HEK293T (cell line): ENCODE data around the gene CWC25.
"Not testable (repeated sequence)": the region's sequence is repeated elsewhere in the genome, so short reads cannot be mapped to it uniquely, and the experiment has no call there.

Experiments
- CTCF ChIA-PET: fragments of 350-600 bp; formaldehyde crosslinking; extraction: SDS; loops from one replicate; lab custom pipeline; 2021; ENCODE audit warnings: antibody characterized with exemption, inconsistent platforms; lab: Yijun Ruan, JAX
- POLR2A ChIA-PET: fragments of 350-600 bp; formaldehyde crosslinking; extraction: SDS; loops from one replicate; lab custom pipeline; 2020; ENCODE audit warnings: antibody characterized with exemption, inconsistent platforms; lab: Yijun Ruan, JAX
- DNase-seq: peaks from one replicate; pipeline ENCODE4 v3.0.0; 2012; ENCODE audit warnings: mixed read lengths; ENCODE audit errors: extremely low spot score
- ARNT ChIP-seq: fragments of 450-650 bp; IDR thresholded peaks from 2 replicates; pipeline ENCODE4 v1.6.1; 2017; ENCODE audit warnings: mild to moderate bottlenecking
- BHLHE40 ChIP-seq: fragments of 450-650 bp; IDR thresholded peaks from 2 replicates; pipeline ENCODE4 v1.6.1; 2016; ENCODE audit warnings: mild to moderate bottlenecking, moderate library complexity, borderline replicate concordance
- CTBP1 ChIP-seq: fragments of 450-650 bp; IDR thresholded peaks from 2 replicates; pipeline ENCODE4 v1.6.1; 2016; ENCODE audit warnings: borderline replicate concordance
- ELF4 ChIP-seq: fragments of 450-650 bp; IDR thresholded peaks from 2 replicates; pipeline ENCODE4 v1.6.1; 2017; ENCODE audit warnings: antibody characterized with exemption
- FOXA1 ChIP-seq: fragments of 450-650 bp; IDR thresholded peaks from 2 replicates; pipeline ENCODE4 v1.6.1; 2016; ENCODE audit warnings: mild to moderate bottlenecking
- FOXK2 ChIP-seq: fragments of 450-650 bp; IDR thresholded peaks from 2 replicates; pipeline ENCODE4 v1.6.1; 2016; ENCODE audit warnings: mild to moderate bottlenecking
- FOXM1 ChIP-seq: fragments of 450-650 bp; IDR thresholded peaks from 2 replicates; pipeline ENCODE4 v1.6.1; 2017; ENCODE audit warnings: mild to moderate bottlenecking, borderline replicate concordance
- HDGF ChIP-seq: fragments of 450-650 bp; IDR thresholded peaks from 2 replicates; pipeline ENCODE4 v1.6.1; 2017; ENCODE audit warnings: antibody characterized with exemption, borderline replicate concordance
- L3MBTL2 ChIP-seq: fragments of 450-650 bp; conservative IDR thresholded peaks from 2 replicates; pipeline ENCODE4 v1.6.1; 2016; ENCODE audit warnings: mild to moderate bottlenecking
- LEF1 ChIP-seq: fragments of 450-650 bp; IDR thresholded peaks from 2 replicates; pipeline ENCODE4 v1.6.1; 2017; ENCODE audit warnings: mild to moderate bottlenecking, borderline replicate concordance
- NFRKB ChIP-seq: fragments of 450-650 bp; IDR thresholded peaks from 2 replicates; pipeline ENCODE4 v1.6.1; 2016; ENCODE audit warnings: mild to moderate bottlenecking, moderate library complexity
- SP1 ChIP-seq: fragments of 450-650 bp; IDR thresholded peaks from 2 replicates; pipeline ENCODE4 v1.6.1; 2017
- SUZ12 ChIP-seq: fragments of 450-650 bp; IDR thresholded peaks from 2 replicates; pipeline ENCODE4 v1.6.1; 2016; ENCODE audit warnings: mild to moderate bottlenecking
- TARDBP ChIP-seq: fragments of 450-650 bp; IDR thresholded peaks from 2 replicates; pipeline ENCODE4 v1.6.1; 2016
- ZNF384 ChIP-seq: fragments of 450-650 bp; IDR thresholded peaks from 2 replicates; pipeline ENCODE4 v1.6.1; 2016
- TF ChIP-seq, protein P1 (sequence below): fragments of 450-650 bp; IDR thresholded peaks from 2 replicates; pipeline ENCODE4 v1.6.1; 2016

CWC25 gene

DNA sequence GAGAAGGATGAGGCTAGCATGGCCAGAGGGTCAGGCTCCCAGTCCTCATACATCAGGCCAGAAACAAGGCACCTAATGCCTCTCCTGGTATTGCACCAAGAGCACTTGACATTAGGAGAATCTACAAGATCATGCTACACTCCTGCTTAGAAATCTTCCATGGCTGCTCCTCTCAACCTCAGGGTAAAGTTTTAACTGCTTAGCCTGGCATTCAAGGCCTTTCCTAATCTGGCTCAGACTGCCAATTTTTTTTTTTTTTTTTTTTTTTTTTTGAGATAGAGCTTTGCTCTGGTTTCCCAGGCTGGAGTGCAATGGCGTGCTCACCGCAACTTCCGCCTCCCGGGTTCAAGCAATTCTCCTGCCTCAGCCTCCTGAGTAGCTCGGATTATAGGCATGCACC, 34.0 kb downstream of the CWC25 start:
- TF ChIP-seq FOXA1 (no peak), TARDBP (no peak), LEF1 (no peak), SP1 (no peak), NFRKB (no peak), ARNT (no peak), SUZ12 (no peak), ELF4 (no peak), HDGF (no peak), BHLHE40 (no peak), FOXM1 (no peak), L3MBTL2 (no peak), CTBP1 (no peak), FOXK2 (no peak), ZNF384 (no peak)
- TF ChIP-seq, protein P1, sequence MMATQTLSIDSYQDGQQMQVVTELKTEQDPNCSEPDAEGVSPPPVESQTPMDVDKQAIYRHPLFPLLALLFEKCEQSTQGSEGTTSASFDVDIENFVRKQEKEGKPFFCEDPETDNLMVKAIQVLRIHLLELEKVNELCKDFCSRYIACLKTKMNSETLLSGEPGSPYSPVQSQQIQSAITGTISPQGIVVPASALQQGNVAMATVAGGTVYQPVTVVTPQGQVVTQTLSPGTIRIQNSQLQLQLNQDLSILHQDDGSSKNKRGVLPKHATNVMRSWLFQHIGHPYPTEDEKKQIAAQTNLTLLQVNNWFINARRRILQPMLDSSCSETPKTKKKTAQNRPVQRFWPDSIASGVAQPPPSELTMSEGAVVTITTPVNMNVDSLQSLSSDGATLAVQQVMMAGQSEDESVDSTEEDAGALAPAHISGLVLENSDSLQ, result no peak
- DNase-seq, result no peak
- ChIA-PET CTCF (no interaction called here), POLR2A (no interaction called here)

DNA sequence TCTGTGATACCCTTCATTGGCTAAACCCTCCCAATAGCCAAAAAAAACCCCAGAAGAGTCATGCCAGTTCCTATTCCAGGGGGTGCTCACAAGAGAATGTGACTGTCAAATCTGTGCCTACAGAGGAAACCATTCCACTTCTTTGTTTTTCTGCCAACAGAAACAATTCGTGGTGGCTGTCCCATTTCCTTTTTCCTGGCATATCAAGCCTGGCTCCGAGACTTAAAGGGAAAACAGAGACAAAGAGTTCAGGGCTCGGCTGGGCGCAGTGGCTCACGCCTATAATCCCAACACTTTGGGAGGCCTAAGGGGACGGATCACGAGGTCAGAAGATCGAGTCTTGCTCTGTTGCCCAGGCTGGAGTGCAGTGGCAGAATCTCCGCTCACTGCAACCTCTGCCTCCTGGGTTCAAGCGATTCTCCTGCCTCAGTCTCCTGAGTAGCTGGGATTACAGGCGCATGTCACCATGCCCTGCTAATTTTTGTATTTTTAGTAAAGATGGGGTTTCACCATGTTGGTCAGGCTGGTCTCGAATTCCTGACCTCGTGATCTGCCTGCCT, 34.9 kb downstream of the CWC25 start:
- CTCF ChIA-PET, POLR2A ChIA-PET: not testable (repeated sequence)

DNA sequence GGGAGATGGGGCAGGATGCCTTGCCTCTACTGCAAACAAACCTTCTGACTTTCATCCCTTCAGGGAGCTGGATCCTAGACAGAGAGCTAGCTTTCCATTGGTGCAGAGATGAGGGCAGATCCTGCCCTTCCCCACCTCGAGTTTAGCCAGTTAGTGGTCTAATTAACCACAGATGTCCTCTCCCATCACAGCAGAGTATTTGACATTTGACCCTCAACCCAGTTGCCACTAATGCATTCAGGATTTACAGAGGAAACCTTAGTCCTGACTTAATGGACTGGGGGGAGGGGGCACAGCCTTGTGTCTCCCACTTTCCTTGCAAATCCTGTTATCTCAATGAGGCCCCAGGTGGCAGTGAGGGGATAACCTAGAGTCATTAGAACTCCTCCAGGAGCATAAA, 35.9 kb downstream of the CWC25 start:
- no peak for TF ChIP-seq SP1
- TF ChIP-seq FOXM1, result no peak
- TF ChIP-seq NFRKB, result no peak
- no peak for TF ChIP-seq ELF4
- no peak for TF ChIP-seq SUZ12
- TF ChIP-seq BHLHE40, result no peak
- no peak for TF ChIP-seq FOXA1
- no peak for TF ChIP-seq TARDBP
- no peak for TF ChIP-seq ARNT
- TF ChIP-seq CTBP1, result no peak
- no peak for TF ChIP-seq L3MBTL2
- no peak for TF ChIP-seq LEF1
- no peak for TF ChIP-seq HDGF
- TF ChIP-seq, protein P1, result no peak
- TF ChIP-seq FOXK2, result no peak
- no peak for TF ChIP-seq ZNF384
- CTCF ChIA-PET, result no interaction called here
- DNase-seq, result no peak
- POLR2A ChIA-PET, result interaction anchor here (1.0 kb wide), 1 partner anchor 40 kb away, joined by 3 read pairs; no protein-coding TSS in a partner anchor

More for the DNA sequence above, 34.9 kb downstream of the CWC25 start:
- DNase-seq, result not testable (repeated sequence)

DNA sequence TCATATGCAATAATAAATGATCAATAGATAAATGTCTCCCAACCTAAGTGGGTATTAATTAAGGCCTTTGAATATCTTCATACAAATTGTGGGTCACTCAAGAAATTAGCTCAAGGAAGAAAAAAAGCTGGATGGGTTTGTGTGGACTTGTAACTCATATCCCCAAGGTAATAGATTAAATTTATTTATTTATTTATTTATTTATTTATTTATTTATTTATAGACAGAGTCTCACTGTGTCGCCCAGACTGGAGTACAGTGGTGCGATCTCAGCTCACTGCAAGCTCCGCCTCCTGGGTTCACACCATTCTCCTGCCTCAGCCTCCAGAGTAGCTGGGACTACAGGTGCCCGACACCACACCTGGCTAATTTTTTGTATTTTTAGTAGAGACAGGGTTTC, 37.1 kb downstream of the CWC25 start:
- CTCF ChIA-PET, POLR2A ChIA-PET, DNase-seq: not testable (repeated sequence)

DNA sequence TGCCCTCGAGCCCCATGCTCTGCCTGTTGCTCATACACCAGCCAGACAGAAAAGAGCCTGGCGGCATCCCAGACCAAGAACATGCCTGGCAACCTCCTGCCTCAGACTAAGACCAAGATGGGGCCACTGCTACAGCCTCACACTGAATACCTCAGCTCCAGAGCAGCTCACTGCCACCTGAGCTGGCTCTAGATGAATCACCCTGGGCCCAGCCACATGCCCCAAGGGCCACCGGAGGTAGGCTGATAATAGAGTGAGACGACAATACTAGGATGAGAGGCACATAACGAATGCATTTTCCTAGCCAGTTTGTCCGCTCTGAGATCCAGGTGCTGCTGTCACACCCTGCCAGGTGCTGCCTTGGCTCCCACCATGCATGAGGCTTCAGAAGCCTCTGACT, 38.7 kb downstream of the CWC25 start:
- CTCF ChIA-PET, result no interaction called here
- POLR2A ChIA-PET, result interaction anchor here (0.8 to 1.2 kb wide), 2 partner anchors 34 to 67 kb away, joined by 4 to 5 read pairs; partner anchors contain the start of genes PSMB3 and RPL23
- TF ChIP-seq HDGF, result no peak
- TF ChIP-seq ELF4, result no peak
- no peak for TF ChIP-seq CTBP1
- TF ChIP-seq NFRKB, result no peak
- no peak for TF ChIP-seq SP1
- TF ChIP-seq FOXA1, result no peak
- no peak for TF ChIP-seq ZNF384
- TF ChIP-seq, protein P1, result no peak
- no peak for TF ChIP-seq ARNT
- no peak for TF ChIP-seq FOXM1
- TF ChIP-seq LEF1, result no peak
- TF ChIP-seq BHLHE40, result no peak
- TF ChIP-seq FOXK2, result no peak
- no peak for TF ChIP-seq SUZ12
- no peak for TF ChIP-seq L3MBTL2
- no peak for TF ChIP-seq TARDBP
- no peak for DNase-seq

DNA sequence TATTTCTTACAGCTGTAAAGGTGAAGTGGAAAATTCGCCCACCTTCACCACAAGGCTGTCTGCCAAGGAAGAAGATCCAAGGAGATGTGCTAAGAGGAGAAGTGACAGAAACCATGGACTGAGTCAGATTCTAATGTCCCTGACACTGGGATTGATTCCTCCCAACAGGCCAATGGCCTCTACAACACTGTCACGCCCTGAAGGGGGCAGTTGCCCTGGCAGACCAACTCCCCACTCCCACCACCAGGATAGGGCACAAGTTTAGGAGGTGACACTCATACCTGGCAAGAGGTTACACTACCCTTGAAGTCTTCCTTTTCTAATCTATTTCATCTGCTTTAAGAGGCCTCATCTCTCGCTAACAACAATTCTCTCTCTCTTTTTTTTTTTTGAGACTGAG, 41.9 kb downstream of the CWC25 start:
- TF ChIP-seq BHLHE40 (no peak), ARNT (no peak), TARDBP (no peak), SP1 (no peak), L3MBTL2 (no peak), FOXM1 (no peak), ZNF384 (no peak), FOXK2 (no peak), ELF4 (no peak), LEF1 (no peak), CTBP1 (no peak), HDGF (no peak), SUZ12 (no peak), NFRKB (no peak)
- TF ChIP-seq, protein P1, result no peak
- ChIA-PET CTCF (no interaction called here), POLR2A (no interaction called here)
- DNase-seq, result no peak
